Parathyroid adenoma (tissue), 2 donors: Measurements from ENCODE around the gene PARD3B.

Experiments
- H2AFZ ChIP-seq: fragments of 300-600 bp; sonication (generic); one replicate; pipeline ENCODE4 v1.7.0; 2017; ENCODE audit warnings: antibody characterized with exemption, mild to moderate bottlenecking
- H3K27ac ChIP-seq: fragments of 300-600 bp; sonication (generic); one replicate; pipeline ENCODE4 v1.7.0; 2017
- H3K27me3 ChIP-seq: fragments of 300-600 bp; sonication (generic); one replicate; pipeline ENCODE4 v1.7.0; 2017; ENCODE audit warnings: low read length; ENCODE audit not compliant: control insufficient read depth, insufficient read depth
- H3K36me3 ChIP-seq: fragments of 300-600 bp; sonication (generic); one replicate; pipeline ENCODE4 v1.7.0; 2017; ENCODE audit warnings: low read length; ENCODE audit not compliant: control insufficient read depth, insufficient read depth
- H3K4me1 ChIP-seq: fragments of 300-600 bp; sonication (generic); one replicate; pipeline ENCODE4 v1.7.0; 2017; ENCODE audit warnings: control low read depth
- H3K4me2 ChIP-seq: fragments of 300-600 bp; sonication (generic); one replicate; pipeline ENCODE4 v1.7.0; 2017; ENCODE audit warnings: low read length
- H3K4me3 ChIP-seq: fragments of 300-600 bp; sonication (generic); one replicate; pipeline ENCODE4 v1.7.0; 2017; ENCODE audit warnings: low read depth, low read length
- H3K79me2 ChIP-seq: fragments of 300-600 bp; sonication (generic); one replicate; pipeline ENCODE4 v1.7.0; 2017; ENCODE audit warnings: control low read depth
- H3K9ac ChIP-seq: fragments of 300-600 bp; sonication (generic); one replicate; pipeline ENCODE4 v1.7.0; 2017; ENCODE audit warnings: mild to moderate bottlenecking
- H3K9me3 ChIP-seq: fragments of 300-600 bp; sonication (generic); one replicate; pipeline ENCODE4 v1.7.0; 2017; ENCODE audit warnings: low read length; ENCODE audit not compliant: control insufficient read depth
- TF ChIP-seq, protein P1 (sequence below): fragments of 300-600 bp; sonication (generic); IDR thresholded peaks from one replicate; pipeline ENCODE4 v1.7.0; 2017; ENCODE audit warnings: antibody characterized with exemption, mild to moderate bottlenecking
- donor health status: primary hyperparathyroidism.

The PARD3B gene

DNA sequence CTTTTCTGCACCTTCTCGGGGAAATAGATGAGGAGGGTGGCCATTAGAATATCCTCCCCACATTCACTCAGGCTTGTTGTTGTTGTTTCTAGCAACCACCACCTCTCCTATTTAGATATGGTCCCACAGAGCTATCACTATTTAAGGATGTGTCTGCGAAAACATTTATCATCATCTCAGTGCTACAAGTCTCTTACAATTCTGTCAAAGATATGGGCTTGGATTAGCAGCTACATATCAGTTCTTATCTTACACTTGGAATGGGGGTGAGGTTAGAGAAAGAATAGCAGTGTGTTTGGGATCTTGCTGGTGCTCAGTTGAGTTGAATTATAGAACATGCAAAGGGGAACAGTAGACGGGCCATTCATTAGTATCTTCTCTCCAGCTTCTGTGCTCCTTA is 546.1 kb downstream of the PARD3B start:
- Histone ChIP-seq H3K27ac (no peak overlapping the region), H3K79me2 (no peaks in the 10 kb centered on the region), H3K4me1 (no peaks in the 10 kb centered on the region), H3K9ac (no peak overlapping the region), H3K9me3 (no peaks in the 10 kb centered on the region), H3K4me3 (no peak overlapping the region), H2AFZ (no peak overlapping the region), H3K36me3 (no peaks in the 10 kb centered on the region), H3K27me3 (no peaks in the 10 kb centered on the region), H3K4me2 (no peak overlapping the region)
- TF ChIP-seq, protein P1, sequence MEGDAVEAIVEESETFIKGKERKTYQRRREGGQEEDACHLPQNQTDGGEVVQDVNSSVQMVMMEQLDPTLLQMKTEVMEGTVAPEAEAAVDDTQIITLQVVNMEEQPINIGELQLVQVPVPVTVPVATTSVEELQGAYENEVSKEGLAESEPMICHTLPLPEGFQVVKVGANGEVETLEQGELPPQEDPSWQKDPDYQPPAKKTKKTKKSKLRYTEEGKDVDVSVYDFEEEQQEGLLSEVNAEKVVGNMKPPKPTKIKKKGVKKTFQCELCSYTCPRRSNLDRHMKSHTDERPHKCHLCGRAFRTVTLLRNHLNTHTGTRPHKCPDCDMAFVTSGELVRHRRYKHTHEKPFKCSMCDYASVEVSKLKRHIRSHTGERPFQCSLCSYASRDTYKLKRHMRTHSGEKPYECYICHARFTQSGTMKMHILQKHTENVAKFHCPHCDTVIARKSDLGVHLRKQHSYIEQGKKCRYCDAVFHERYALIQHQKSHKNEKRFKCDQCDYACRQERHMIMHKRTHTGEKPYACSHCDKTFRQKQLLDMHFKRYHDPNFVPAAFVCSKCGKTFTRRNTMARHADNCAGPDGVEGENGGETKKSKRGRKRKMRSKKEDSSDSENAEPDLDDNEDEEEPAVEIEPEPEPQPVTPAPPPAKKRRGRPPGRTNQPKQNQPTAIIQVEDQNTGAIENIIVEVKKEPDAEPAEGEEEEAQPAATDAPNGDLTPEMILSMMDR: no peak

DNA sequence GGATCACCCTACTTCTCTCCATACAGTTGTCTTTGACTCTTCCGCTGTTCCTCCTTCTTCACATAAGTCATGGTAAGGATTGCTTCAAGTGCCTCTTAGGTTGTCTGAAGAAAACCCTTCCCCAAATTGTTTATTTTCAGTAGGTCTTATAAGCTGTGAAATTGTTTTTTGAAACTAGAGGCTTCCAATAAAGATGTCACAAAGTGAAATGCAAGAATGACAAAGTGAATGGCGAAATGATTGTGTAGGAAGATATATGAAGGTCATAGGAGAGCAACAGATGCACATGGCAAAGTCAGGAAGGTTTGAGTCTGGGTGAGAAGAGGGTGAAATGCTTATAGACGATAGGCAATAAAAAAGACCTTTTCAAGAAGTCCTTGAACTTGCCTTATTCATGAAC is 548.8 kb downstream of the PARD3B start:
- TF ChIP-seq, protein P1: no peak
- Histone ChIP-seq H3K4me2 (no peak overlapping the region), H3K4me3 (no peak overlapping the region), H3K79me2 (no peaks in the 10 kb centered on the region), H3K9me3 (no peaks in the 10 kb centered on the region), H3K4me1 (no peaks in the 10 kb centered on the region), H3K27me3 (no peaks in the 10 kb centered on the region), H3K9ac (no peak overlapping the region), H3K36me3 (no peaks in the 10 kb centered on the region), H2AFZ (no peak overlapping the region), H3K27ac (no peak overlapping the region)

DNA sequence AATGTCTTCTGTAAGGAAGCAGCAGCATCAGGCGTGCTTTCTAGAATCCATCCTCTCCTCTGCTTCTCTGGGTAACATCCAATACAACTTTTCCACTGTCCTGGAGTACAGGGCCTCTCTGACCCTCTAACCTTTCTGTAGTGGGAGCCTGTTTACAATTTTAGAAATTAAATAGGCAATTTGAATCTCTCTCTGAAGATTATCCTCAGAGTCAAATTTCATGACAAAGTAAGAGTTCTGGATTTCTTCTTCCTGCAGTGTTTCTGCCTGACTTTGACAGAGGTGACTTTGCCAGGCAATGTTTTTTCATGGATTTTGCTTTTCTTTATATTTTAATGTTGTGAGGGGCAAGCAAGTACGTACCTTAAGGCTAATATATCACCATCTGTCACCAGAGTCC is 558.4 kb downstream of the PARD3B start:
- Histone ChIP-seq H3K27ac (no peak overlapping the region), H3K4me1 (no peaks in the 10 kb centered on the region), H3K9ac (no peak overlapping the region), H3K36me3 (no peaks in the 10 kb centered on the region), H3K27me3 (no peaks in the 10 kb centered on the region), H3K4me2 (no peak overlapping the region), H3K79me2 (no peaks in the 10 kb centered on the region), H3K9me3 (no peaks in the 10 kb centered on the region), H3K4me3 (no peak overlapping the region), H2AFZ (no peak overlapping the region)
- TF ChIP-seq, protein P1: no peak

DNA sequence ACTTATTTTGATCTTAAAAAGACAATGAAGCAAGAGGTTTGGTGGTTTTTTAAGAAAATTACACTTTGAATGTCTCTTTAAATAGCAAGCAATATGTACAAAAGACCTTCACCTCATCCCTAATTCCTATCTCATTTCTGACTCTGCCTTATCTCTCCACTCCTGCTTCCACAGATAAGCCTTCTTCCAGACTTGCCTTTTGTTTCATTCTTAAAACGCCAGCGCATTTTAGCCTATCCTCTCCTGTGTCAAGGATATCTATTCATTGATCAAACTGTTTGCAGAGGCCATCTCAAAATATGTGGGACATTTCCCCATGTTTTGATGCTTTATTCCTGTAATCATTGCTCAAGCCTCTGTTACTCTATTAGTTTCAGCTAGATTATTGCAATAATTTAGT is 562.5 kb downstream of the PARD3B start:
- TF ChIP-seq, protein P1: no peak
- no peaks in the 10 kb centered on the region for H3K36me3 ChIP-seq
- no peak overlapping the region for H3K27ac ChIP-seq
- no peak overlapping the region for H3K9ac ChIP-seq
- H3K4me2 ChIP-seq: no peak overlapping the region
- H3K9me3 ChIP-seq: no peaks in the 10 kb centered on the region
- no peak overlapping the region for H3K4me3 ChIP-seq
- H3K4me1 ChIP-seq: no peaks in the 10 kb centered on the region
- H3K79me2 ChIP-seq: no peaks in the 10 kb centered on the region
- no peaks in the 10 kb centered on the region for H3K27me3 ChIP-seq
- H2AFZ ChIP-seq: no peak overlapping the region

DNA sequence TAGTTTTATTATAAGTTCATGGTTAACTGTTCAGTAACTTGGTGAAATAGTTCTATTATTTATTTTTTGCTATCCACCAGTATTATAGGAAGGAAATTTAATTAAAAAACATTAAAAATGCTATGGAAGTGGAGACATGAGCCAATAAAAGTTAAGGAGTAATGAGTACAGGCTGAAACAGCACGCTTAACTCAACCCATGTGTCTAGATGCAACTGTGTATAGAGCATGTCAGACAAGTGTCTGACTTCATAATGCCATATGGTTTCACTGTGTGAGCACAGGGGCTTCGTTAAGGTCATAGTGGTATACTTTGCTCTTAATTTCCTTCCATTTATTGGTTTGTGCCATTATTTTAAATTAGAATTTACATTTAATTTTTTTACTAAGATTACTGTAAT is 570.2 kb downstream of the PARD3B start:
- no peaks in the 10 kb centered on the region for H3K4me1 ChIP-seq
- H3K36me3 ChIP-seq: no peaks in the 10 kb centered on the region
- no peak overlapping the region for H3K4me2 ChIP-seq
- H2AFZ ChIP-seq: no peak overlapping the region
- no peak overlapping the region for H3K4me3 ChIP-seq
- no peaks in the 10 kb centered on the region for H3K79me2 ChIP-seq
- no peaks in the 10 kb centered on the region for H3K27me3 ChIP-seq
- H3K9me3 ChIP-seq: no peaks in the 10 kb centered on the region
- TF ChIP-seq, protein P1: no peak
- H3K27ac ChIP-seq: no peak overlapping the region
- no peak overlapping the region for H3K9ac ChIP-seq
